DOHH2 (cell line): ENCODE results near the gene CTRL.

Experiments
- H3F3A ChIP-seq: fragments of 200-600 bp; sonication (generic), shearing (Covaris generic); 2 replicates; pipeline ENCODE4 v1.6.0; 2016; ENCODE audit warnings: antibody characterized with exemption, mild to moderate bottlenecking; ENCODE audit not compliant: control insufficient read depth, insufficient read depth
- H3K27ac ChIP-seq: fragments of 200-600 bp; sonication (generic); 2 replicates; pipeline ENCODE4 v1.5.1; 2014; ENCODE audit warnings: low read depth, mild to moderate bottlenecking, low read length, moderate library complexity
- H3K27me3 ChIP-seq: fragments of 200-600 bp; sonication (generic); 2 replicates; pipeline ENCODE4 v1.6.1; 2014; ENCODE audit warnings: mild to moderate bottlenecking, low read length, mixed read lengths; ENCODE audit not compliant: control insufficient read depth
- H3K36me3 ChIP-seq: fragments of 200-600 bp; sonication (generic); 2 replicates; pipeline ENCODE4 v1.6.1; 2014; ENCODE audit warnings: mild to moderate bottlenecking, low read length, moderate library complexity, mixed read lengths; ENCODE audit not compliant: control insufficient read depth
- H3K4me1 ChIP-seq: fragments of 200-600 bp; sonication (generic); 2 replicates; pipeline ENCODE4 v1.6.1; 2014; ENCODE audit warnings: mild to moderate bottlenecking, low read length, mixed read lengths; ENCODE audit not compliant: control insufficient read depth
- H3K4me2 ChIP-seq: fragments of 200-600 bp; sonication (generic); 2 replicates; pipeline ENCODE4 v1.6.0; 2014; ENCODE audit warnings: mild to moderate bottlenecking, low read length, moderate library complexity
- H3K4me3 ChIP-seq: fragments of 200-600 bp; sonication (generic); 2 replicates; pipeline ENCODE4 v1.5.1; 2014; ENCODE audit warnings: mild to moderate bottlenecking, low read length, mixed read lengths
- H3K79me2 ChIP-seq: fragments of 200-600 bp; sonication (generic); 2 replicates; pipeline ENCODE4 v1.6.1; 2014; ENCODE audit warnings: mild to moderate bottlenecking, low read length, mixed read lengths; ENCODE audit not compliant: control insufficient read depth
- H3K9me2 ChIP-seq: fragments of 200-600 bp; sonication (generic); replicated peaks from 2 replicates; pipeline ENCODE4 v1.6.1; 2014; ENCODE audit warnings: mild to moderate bottlenecking, low read length, mixed read lengths; ENCODE audit not compliant: control insufficient read depth
- H3K9me3 ChIP-seq: fragments of 200-600 bp; sonication (generic); 2 replicates; pipeline ENCODE4 v1.6.1; 2014; ENCODE audit warnings: antibody characterized with exemption, low read length, mixed read lengths; ENCODE audit not compliant: control insufficient read depth, insufficient read depth
- H4K20me1 ChIP-seq: fragments of 200-600 bp; sonication (generic); 2 replicates; pipeline ENCODE4 v1.6.0; 2014; ENCODE audit warnings: low read depth, mild to moderate bottlenecking, antibody characterized with exemption, low read length, moderate library complexity; ENCODE audit not compliant: control insufficient read depth, insufficient read depth
- EZH2phosphoT487 ChIP-seq: fragments of 200-600 bp; sonication (generic); IDR thresholded peaks from 2 replicates; pipeline ENCODE4 v1.6.1; 2017; ENCODE audit warnings: borderline replicate concordance, mild to moderate bottlenecking, antibody characterized with exemption, low read length, moderate library complexity, mixed read lengths
- TF ChIP-seq, protein P1 (sequence below): fragments of 200-600 bp; sonication (generic); IDR thresholded peaks from one replicate; pipeline ENCODE4 v1.5.1; 2014; ENCODE audit warnings: antibody characterized with exemption, mild to moderate bottlenecking, low read depth, low read length; ENCODE audit not compliant: poor library complexity, severe bottlenecking

Gene CTRL

DNA sequence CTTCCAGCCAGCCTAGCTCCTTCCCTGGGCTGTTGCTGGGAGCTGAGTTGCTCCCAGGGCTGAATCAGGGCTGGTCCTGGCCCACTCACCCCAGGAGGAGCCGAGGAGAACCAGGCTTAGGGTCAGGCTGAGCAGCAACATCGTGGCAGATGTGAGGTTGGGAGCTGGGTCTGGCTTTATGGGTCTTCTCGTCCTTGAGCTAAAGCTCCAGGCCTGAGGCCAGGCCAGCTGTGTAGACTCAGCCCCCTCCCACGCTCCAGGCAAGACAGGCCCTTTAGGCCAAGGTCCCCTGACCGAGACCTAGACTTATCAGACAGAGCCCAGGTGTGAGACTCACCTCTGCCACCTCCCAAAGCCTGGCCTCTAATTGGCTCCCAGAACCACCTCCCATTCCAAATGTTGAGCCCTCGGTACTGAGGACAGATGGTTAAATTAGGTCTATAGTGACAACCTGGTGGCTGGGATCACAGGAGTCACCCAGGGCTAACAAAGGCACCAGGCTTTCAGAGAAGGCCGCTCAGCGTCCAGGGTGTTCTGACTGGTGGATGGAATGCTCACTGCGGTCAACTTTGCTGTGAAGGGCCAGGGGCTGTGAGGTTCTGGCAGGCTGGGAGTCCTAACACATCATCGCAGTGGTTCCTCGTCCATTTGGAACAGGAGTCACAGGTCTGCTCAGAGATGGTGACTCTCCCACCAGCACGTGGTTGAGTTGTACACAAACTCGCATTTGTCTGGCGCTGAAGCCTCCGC lies at the start of gene CTRL:
TSS of gene CTRL (minus strand) at position 151 of the 750 bp plus-strand sequence. CDS start at position 141, 10 bp downstream.
- Histone ChIP-seq H3K9me2 (no peaks in the 10 kb centered on the region), H4K20me1 (0 out of 2 replicates have a peak, but pooled peaks cover 4% of the 10 kb centered on the region), H3K9me3 (no peaks in the 10 kb centered on the region), H3K36me3 (peaks cover 52% of the 10 kb centered on the region), H3F3A (peaks cover 2% of the 10 kb centered on the region; the same call in 1 of the 2 replicates), H3K4me2 (no peak within 1 kb of the TSS), H3K4me3 (no peak within 1 kb of the TSS), H3K27ac (no peak within 1 kb of the TSS), H3K4me1 (peaks cover 16% of the 10 kb centered on the region), H3K79me2 (peaks cover 22% of the 10 kb centered on the region), H3K27me3 (no peaks in the 10 kb centered on the region)
- TF ChIP-seq, protein P1, sequence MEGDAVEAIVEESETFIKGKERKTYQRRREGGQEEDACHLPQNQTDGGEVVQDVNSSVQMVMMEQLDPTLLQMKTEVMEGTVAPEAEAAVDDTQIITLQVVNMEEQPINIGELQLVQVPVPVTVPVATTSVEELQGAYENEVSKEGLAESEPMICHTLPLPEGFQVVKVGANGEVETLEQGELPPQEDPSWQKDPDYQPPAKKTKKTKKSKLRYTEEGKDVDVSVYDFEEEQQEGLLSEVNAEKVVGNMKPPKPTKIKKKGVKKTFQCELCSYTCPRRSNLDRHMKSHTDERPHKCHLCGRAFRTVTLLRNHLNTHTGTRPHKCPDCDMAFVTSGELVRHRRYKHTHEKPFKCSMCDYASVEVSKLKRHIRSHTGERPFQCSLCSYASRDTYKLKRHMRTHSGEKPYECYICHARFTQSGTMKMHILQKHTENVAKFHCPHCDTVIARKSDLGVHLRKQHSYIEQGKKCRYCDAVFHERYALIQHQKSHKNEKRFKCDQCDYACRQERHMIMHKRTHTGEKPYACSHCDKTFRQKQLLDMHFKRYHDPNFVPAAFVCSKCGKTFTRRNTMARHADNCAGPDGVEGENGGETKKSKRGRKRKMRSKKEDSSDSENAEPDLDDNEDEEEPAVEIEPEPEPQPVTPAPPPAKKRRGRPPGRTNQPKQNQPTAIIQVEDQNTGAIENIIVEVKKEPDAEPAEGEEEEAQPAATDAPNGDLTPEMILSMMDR, result no peak
- TF ChIP-seq EZH2phosphoT487, result no peak

DNA sequence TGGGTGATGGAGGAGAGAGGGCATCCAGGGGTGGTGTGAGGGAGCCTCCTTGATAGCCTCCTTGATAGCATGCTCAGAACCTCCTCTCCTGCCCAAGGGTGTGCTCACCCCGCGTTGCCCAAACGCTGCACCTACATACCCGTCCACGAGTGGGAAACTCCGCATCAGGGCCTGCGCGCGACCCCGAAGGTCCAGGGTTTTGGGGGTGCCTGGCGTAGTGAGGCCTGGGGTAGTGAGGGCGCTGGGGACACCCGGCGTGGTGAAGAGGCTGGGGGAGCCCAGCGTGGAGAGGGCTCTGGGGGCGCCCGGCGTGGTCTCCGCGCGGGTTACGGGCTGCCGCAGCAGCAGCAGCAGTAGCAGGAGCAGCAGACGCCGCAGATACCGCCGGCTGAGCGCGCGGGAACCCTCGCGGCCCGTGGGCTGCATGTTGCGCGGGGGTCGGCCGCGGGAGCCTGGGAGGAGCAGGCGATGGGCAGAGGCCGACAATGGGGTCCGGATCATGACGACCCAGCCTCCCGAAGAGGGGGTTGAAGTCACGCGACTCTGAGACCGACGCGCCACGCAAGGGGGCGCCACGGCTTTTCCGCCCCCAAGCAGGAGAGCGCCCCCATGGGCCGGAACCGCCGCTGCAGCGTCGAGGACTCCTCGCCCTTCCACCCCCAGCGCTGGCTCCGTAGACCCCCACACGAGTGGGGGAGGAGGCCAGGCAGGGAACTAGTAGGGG lies 48.5 kb upstream of the CTRL start, which contains the start of gene DPEP3:
TSS of gene DPEP3 (minus strand) at position 545 of the 724 bp plus-strand sequence. CDS start at position 426, 119 bp downstream.
- TF ChIP-seq EZH2phosphoT487, result no peak
- TF ChIP-seq, protein P1, result peak; percentile 17
- Histone ChIP-seq H3K27me3 (peaks cover 21% of the 10 kb centered on the region), H3K9me3 (no peaks in the 10 kb centered on the region), H3K27ac (no peak within 1 kb of the TSS), H3K36me3 (no peaks in the 10 kb centered on the region), H3F3A (no peaks in the 10 kb centered on the region), H3K4me2 (no peak within 1 kb of the TSS), H3K4me1 (peaks cover 28% of the 10 kb centered on the region), H4K20me1 (no peaks in the 10 kb centered on the region), H3K79me2 (no peaks in the 10 kb centered on the region), H3K4me3 (no peak within 1 kb of the TSS), H3K9me2 (no peaks in the 10 kb centered on the region)

DNA sequence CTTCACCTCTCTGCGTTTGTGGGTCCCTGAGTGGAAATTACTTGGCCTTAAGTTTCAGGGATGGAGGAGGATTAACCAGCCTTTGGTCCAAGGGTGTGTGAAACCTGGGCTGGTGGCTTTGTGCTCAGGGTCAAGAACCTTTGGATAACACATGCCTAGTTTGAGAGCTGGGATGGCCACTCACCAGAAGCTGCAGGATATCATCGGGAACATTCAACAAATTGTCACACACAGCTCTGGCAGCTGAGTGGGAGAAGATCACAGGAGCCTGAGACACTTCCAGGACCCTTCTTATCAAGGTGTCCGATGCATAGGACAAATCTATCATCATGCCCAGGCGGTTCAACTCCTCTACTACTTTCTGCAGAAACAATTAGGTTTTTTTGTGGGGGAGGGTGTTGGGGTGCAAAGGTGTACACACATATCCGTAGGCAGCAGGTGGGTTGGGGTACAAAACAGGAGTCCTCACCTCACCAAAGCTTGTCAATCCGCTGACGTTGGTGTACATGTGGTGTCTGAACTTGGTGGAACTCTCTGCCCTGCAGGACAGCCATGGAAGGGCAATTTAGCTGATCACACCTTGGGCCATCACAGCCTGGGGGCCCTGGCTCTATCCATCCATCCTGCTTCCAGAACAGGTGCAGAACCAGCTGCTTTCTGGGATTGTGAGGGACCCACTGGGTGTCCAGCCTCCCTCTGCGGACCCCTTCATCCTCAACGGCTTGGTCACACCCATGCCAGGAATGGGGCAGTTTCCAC lies 46.0 kb upstream of the CTRL start:
- no peaks in the 10 kb centered on the region for H3K9me2 ChIP-seq
- no peaks in the 10 kb centered on the region for H3K79me2 ChIP-seq
- no peak overlapping the region for H3K27ac ChIP-seq
- no peaks in the 10 kb centered on the region for H3K36me3 ChIP-seq
- no peaks in the 10 kb centered on the region for H4K20me1 ChIP-seq
- H3K4me2 ChIP-seq, result no peak overlapping the region
- TF ChIP-seq EZH2phosphoT487, result no peak
- TF ChIP-seq, protein P1, result no peak
- no peaks in the 10 kb centered on the region for H3K9me3 ChIP-seq
- H3F3A ChIP-seq, result no peaks in the 10 kb centered on the region
- H3K27me3 ChIP-seq, result peaks cover 26% of the 10 kb centered on the region
- H3K4me3 ChIP-seq, result no peak overlapping the region
- H3K4me1 ChIP-seq, result peaks cover 12% of the 10 kb centered on the region
